ENCODE measurements around the gene ARPC5.
A peak's percentile ranks its signal among the peaks of the same experiment; 100 is the strongest.

ARPC5 gene

GRCh38 chr1:183634429-183635065, 1.0 kb downstream of the ARPC5 start:
- Histone ChIP-seq H3K4me3 (replicated peaks; ENCODE audit: low read depth, low read length) (peak overlapping the region; percentile 83), H3K36me3 (ENCODE audit: control insufficient read depth, insufficient read depth, low read length) (peaks cover 6% of the 10 kb centered on the region), H3K27me3 (replicated peaks; ENCODE audit: control insufficient read depth, insufficient read depth, low read length) (no peaks in the 10 kb centered on the region)
- no peak for TF ChIP-seq CTCF (IDR thresholded peaks at IDR 0.05; ENCODE audit: insufficient read depth, low read length, poor library complexity, severe bottlenecking)
- DNase-seq (ENCODE audit: extremely low read depth, insufficient read length) = no peak

- peaks cover 7% of the 10 kb centered on the region for H3K36me3 ChIP-seq (ENCODE audit: control insufficient read depth, insufficient read depth, low read length)
- H3K4me3 ChIP-seq (replicated peaks; ENCODE audit: low read depth, low read length) = peak overlapping the region; percentile 83
- TF ChIP-seq CTCF (IDR thresholded peaks at IDR 0.05; ENCODE audit: insufficient read depth, low read length, poor library complexity, severe bottlenecking) = peak; percentile 45
- DNase-seq (ENCODE audit: extremely low read depth, insufficient read length) = peak; percentile 68
- no peaks in the 10 kb centered on the region for H3K27me3 ChIP-seq (replicated peaks; ENCODE audit: control insufficient read depth, insufficient read depth, low read length)
Measured at GRCh38 chr1:183633676-183634343, 1.8 kb downstream of the ARPC5 start.

- DNase-seq (ENCODE audit: extremely low read depth, insufficient read length) = no peak
- H3K4me3 ChIP-seq (replicated peaks; ENCODE audit: low read depth, low read length) = peak overlapping the region; percentile 83
- no peaks in the 10 kb centered on the region for H3K27me3 ChIP-seq (replicated peaks; ENCODE audit: control insufficient read depth, insufficient read depth, low read length)
- TF ChIP-seq CTCF (IDR thresholded peaks at IDR 0.05; ENCODE audit: insufficient read depth, low read length, poor library complexity, severe bottlenecking) = no peak
- H3K36me3 ChIP-seq (ENCODE audit: control insufficient read depth, insufficient read depth, low read length) = peaks cover 11% of the 10 kb centered on the region
Measured at GRCh38 chr1:183632964-183633363, 2.6 kb downstream of the ARPC5 start.

- no peak for DNase-seq (ENCODE audit: extremely low read depth, insufficient read length)
- no peak for TF ChIP-seq CTCF (IDR thresholded peaks at IDR 0.05; ENCODE audit: insufficient read depth, low read length, poor library complexity, severe bottlenecking)
- Histone ChIP-seq H3K27me3 (replicated peaks; ENCODE audit: control insufficient read depth, insufficient read depth, low read length) (no peaks in the 10 kb centered on the region), H3K4me3 (replicated peaks; ENCODE audit: low read depth, low read length) (peak overlapping the region; percentile 83), H3K36me3 (ENCODE audit: control insufficient read depth, insufficient read depth, low read length) (peaks cover 13% of the 10 kb centered on the region)
Measured at GRCh38 chr1:183632114-183632513, 3.5 kb downstream of the ARPC5 start.

- Histone ChIP-seq H3K27me3 (replicated peaks; ENCODE audit: control insufficient read depth, insufficient read depth, low read length) (no peaks in the 10 kb centered on the region), H3K36me3 (ENCODE audit: control insufficient read depth, insufficient read depth, low read length) (peaks cover 14% of the 10 kb centered on the region), H3K4me3 (replicated peaks; ENCODE audit: low read depth, low read length) (no peak overlapping the region)
- no peak for TF ChIP-seq CTCF (IDR thresholded peaks at IDR 0.05; ENCODE audit: insufficient read depth, low read length, poor library complexity, severe bottlenecking)
- no peak for DNase-seq (ENCODE audit: extremely low read depth, insufficient read length)
Measured at GRCh38 chr1:183630748-183631147, 4.8 kb downstream of the ARPC5 start.
